ENCODE data around the gene SLC48A1. TPM values are rescaled to one million over a fixed set of nuclear protein-coding genes. Genes with fewer than 3 reads are reported as not detected.
A peak's percentile ranks its signal among the peaks of the same experiment; 100 is the strongest.

Gene SLC48A1
- total and polyA plus RNA-seq, 4 donors = 16.8 to 31.3 (median 20.7) TPM

DNA sequence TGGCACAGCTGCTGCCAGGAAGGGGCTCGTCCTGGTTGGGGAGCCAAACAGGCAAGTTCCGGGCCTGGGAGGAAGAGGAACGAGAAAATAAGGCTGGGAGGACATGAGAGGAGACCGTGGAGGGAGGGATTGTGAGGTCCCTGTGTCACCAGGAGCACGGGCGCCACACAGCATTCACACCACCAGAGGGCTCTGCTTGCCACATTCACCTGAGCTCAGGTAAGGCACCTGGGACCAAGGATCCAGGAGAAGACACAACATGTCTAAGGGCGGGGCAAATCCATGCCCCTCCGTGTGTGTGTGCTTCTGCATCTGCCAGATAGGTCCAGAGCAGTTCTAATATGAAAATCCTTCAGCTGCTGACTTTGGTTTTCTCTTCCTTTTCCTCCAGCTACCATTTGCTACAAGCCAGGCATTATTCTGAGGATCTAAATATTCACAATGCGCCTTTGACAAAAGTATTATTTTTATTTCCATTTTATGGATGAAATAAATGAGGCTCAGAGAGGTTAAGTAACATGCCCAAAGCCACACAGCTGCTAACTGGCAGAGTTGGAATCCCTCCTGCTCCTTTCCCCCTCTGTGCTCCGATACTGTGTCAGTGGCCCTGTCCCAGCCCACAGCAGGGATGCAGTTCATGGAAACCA is 28.9 kb upstream of the SLC48A1 start:
- no peaks in the 10 kb centered on the region for H3K9me3 ChIP-seq (ENCODE audit: control insufficient read depth in 4 of 4, insufficient read depth in 3 of 4, low read length in 3 of 4)
- no peak overlapping the region for H3K27ac ChIP-seq (ENCODE audit: low read depth in 1 of 2, low read length in 1 of 2)
- TF ChIP-seq, protein P1, sequence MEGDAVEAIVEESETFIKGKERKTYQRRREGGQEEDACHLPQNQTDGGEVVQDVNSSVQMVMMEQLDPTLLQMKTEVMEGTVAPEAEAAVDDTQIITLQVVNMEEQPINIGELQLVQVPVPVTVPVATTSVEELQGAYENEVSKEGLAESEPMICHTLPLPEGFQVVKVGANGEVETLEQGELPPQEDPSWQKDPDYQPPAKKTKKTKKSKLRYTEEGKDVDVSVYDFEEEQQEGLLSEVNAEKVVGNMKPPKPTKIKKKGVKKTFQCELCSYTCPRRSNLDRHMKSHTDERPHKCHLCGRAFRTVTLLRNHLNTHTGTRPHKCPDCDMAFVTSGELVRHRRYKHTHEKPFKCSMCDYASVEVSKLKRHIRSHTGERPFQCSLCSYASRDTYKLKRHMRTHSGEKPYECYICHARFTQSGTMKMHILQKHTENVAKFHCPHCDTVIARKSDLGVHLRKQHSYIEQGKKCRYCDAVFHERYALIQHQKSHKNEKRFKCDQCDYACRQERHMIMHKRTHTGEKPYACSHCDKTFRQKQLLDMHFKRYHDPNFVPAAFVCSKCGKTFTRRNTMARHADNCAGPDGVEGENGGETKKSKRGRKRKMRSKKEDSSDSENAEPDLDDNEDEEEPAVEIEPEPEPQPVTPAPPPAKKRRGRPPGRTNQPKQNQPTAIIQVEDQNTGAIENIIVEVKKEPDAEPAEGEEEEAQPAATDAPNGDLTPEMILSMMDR (IDR thresholded peaks at IDR 0.05; ENCODE audit: control extremely low read depth, extremely low read depth) = peak; percentile 11
- WGBS, 2 donors = 47 to 53% methylated on average over 10 of the region's 10 CpGs
- no peaks in the 10 kb centered on the region for H3K27me3 ChIP-seq (ENCODE audit: control insufficient read depth in 3 of 3, insufficient read depth in 3 of 3, low read length in 2 of 3)
- DNase-seq = peak in 2 of 3 donors; percentile 49 to 57
- H3K4me3 ChIP-seq = no peak overlapping the region
- peaks cover 0 to 11% (median 0%) of the 10 kb centered on the region in 4 donors for H3K36me3 ChIP-seq (ENCODE audit: control insufficient read depth in 4 of 4, insufficient read depth in 4 of 4, low read length in 4 of 4)
- H3K4me1 ChIP-seq (ENCODE audit: control insufficient read depth in 5 of 5, insufficient read depth in 5 of 5, low read length in 5 of 5) = peaks cover 0 to 27% (median 9%) of the 10 kb centered on the region in 5 donors
- H3K9ac ChIP-seq (ENCODE audit: insufficient read depth in 1 of 2, low read length in 2 of 2) = no peak overlapping the region
- peak; percentile 47 for ATAC-seq (ENCODE audit: insufficient read depth, low FRiP score)

DNA sequence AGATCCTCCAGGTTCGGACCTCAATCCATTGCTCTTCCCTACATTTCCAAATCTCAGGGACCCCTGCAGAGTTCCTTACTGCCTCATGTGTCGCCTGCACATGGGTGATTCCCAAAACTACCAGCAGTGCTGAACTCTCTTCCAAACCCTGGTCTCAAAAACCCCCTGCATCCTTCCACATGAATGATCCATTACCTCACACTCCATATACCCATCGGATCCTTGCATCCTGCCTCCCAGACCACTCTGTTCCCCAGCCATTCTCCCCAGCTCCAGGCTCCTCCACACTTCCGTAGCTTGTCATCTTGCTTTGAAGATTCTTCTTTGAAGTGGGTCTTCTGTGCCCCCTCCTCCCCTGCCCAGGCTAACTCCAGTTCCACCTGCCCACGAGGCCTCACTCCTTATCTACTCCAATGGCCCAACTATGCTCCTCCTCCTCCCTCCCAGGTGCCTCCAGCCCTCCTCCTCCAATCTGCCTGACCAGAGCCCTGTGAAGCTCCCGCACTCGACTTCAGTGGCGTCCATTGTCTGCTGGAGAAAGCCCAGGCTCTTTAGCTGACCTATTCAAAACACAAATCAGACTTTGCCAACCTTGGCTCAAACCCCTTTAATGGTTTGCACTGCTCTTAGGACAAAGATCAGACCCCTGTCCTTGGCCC is 28.1 kb upstream of the SLC48A1 start:
- peaks cover 0 to 27% (median 9%) of the 10 kb centered on the region in 5 donors for H3K4me1 ChIP-seq (ENCODE audit: control insufficient read depth in 5 of 5, insufficient read depth in 5 of 5, low read length in 5 of 5)
- H3K36me3 ChIP-seq (ENCODE audit: control insufficient read depth in 4 of 4, insufficient read depth in 4 of 4, low read length in 4 of 4) = peaks cover 0 to 13% (median 0%) of the 10 kb centered on the region in 4 donors
- DNase-seq (no peak), ATAC-seq (ENCODE audit: insufficient read depth, low FRiP score) (no peak)
- WGBS, 2 donors = 81 to 85% methylated on average over 8 of the region's 8 CpGs
- TF ChIP-seq, protein P1 (IDR thresholded peaks at IDR 0.05; ENCODE audit: control extremely low read depth, extremely low read depth) = no peak
- no peak overlapping the region for H3K4me3 ChIP-seq
- no peak overlapping the region for H3K9ac ChIP-seq (ENCODE audit: insufficient read depth in 1 of 2, low read length in 2 of 2)
- H3K27me3 ChIP-seq (ENCODE audit: control insufficient read depth in 3 of 3, insufficient read depth in 3 of 3, low read length in 2 of 3) = no peaks in the 10 kb centered on the region
- H3K27ac ChIP-seq (ENCODE audit: low read depth in 1 of 2, low read length in 1 of 2) = no peak overlapping the region
- H3K9me3 ChIP-seq (ENCODE audit: control insufficient read depth in 4 of 4, insufficient read depth in 3 of 4, low read length in 3 of 4) = no peaks in the 10 kb centered on the region

DNA sequence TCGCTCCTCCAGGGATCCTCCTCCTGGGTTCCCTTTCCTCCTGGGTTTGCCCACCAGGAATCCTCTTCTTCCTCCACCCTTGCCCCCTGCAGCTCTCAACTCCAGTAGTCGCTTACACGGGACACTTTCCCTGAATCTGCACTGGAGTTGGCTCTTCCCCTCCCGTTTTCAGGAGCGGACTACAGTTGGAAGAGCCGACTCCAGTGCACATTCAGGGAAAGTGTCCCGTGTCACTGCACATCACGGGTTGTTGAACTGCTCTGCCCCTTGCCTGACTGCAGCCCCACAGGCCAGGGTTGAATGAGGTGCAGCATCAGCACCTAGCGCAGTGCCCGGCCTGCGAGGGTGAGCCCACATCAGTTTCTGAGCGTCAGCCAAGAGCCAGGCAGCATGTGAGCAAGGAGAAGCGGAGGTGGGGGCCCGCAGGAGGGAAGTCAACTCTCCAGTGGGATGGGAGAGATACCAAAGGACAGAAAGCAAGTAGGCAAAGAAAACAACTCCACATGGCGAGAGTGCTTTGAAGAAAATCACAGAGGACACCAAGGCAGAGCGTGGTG is 27.5 kb upstream of the SLC48A1 start:
- Histone ChIP-seq H3K9ac (ENCODE audit: insufficient read depth in 1 of 2, low read length in 2 of 2) (no peak overlapping the region), H3K4me3 (no peak overlapping the region), H3K27ac (ENCODE audit: low read depth in 1 of 2, low read length in 1 of 2) (no peak overlapping the region), H3K4me1 (ENCODE audit: control insufficient read depth in 5 of 5, insufficient read depth in 5 of 5, low read length in 5 of 5) (peaks cover 0 to 22% (median 5%) of the 10 kb centered on the region in 5 donors), H3K9me3 (ENCODE audit: control insufficient read depth in 4 of 4, insufficient read depth in 3 of 4, low read length in 3 of 4) (no peaks in the 10 kb centered on the region), H3K36me3 (ENCODE audit: control insufficient read depth in 4 of 4, insufficient read depth in 4 of 4, low read length in 4 of 4) (peaks cover 0 to 13% (median 0%) of the 10 kb centered on the region in 4 donors), H3K27me3 (ENCODE audit: control insufficient read depth in 3 of 3, insufficient read depth in 3 of 3, low read length in 2 of 3) (no peaks in the 10 kb centered on the region)
- no peak for ATAC-seq (ENCODE audit: insufficient read depth, low FRiP score)
- DNase-seq = no peak
- TF ChIP-seq, protein P1 (IDR thresholded peaks at IDR 0.05; ENCODE audit: control extremely low read depth, extremely low read depth) = no peak
- WGBS, 2 donors = 86 to 91% methylated on average over 16 of the region's 16 CpGs
